Suprapubic skin (tissue), 4 donors: Measurements from ENCODE around the gene APOO. TPM values are rescaled to one million over a fixed set of nuclear protein-coding genes. Genes with fewer than 3 reads are reported as not detected.
"Not testable (repeated sequence)": the region's sequence is repeated elsewhere in the genome, so short reads cannot be mapped to it uniquely, and the experiment has no call there.

ENCODE experiments used
- DNase-seq, 2 donors: peaks; one replicate each; pipeline ENCODE4 v3.0.0-alpha.2; 2019; ENCODE audit warnings: low spot score in 2 of 2
- H3K27ac ChIP-seq: fragments of 200-600 bp; sonication (generic); one replicate; pipeline ENCODE4 v1.5.1; 2019
- H3K27me3 ChIP-seq: fragments of 200-600 bp; sonication (generic); one replicate; pipeline ENCODE4 v1.5.1; 2019
- H3K36me3 ChIP-seq: fragments of 200-600 bp; sonication (generic); one replicate; pipeline ENCODE4 v1.5.1; 2019
- H3K4me1 ChIP-seq: fragments of 200-600 bp; sonication (generic); one replicate; pipeline ENCODE4 v1.5.1; 2019
- H3K4me3 ChIP-seq: fragments of 200-600 bp; sonication (generic); one replicate; pipeline ENCODE4 v1.5.1; 2019; ENCODE audit warnings: mild to moderate bottlenecking
- H3K9me3 ChIP-seq: fragments of 200-600 bp; sonication (generic); one replicate; pipeline ENCODE4 v1.5.1; 2019
- CTCF ChIP-seq, 2 donors: fragments of 200-600 bp in 1 of 2; fragments of 450-650 bp in 1 of 2; sonication (generic) in 1 of 2; IDR thresholded peaks; one replicate each; pipeline ENCODE4 v1.5.1; 2016 to 2019; ENCODE audit warnings: antibody characterized with exemption in 2 of 2, mild to moderate bottlenecking in 1 of 2, moderate library complexity in 1 of 2
- EP300 ChIP-seq: sonication (generic); formaldehyde crosslinking; IDR thresholded peaks from one replicate; pipeline ENCODE4 v1.6.1; 2017; ENCODE audit warnings: antibody characterized with exemption
- POLR2A ChIP-seq, 2 donors: fragments of 450-650 bp; IDR thresholded peaks; one replicate each; pipeline ENCODE4 v1.6.1; 2017; ENCODE audit warnings: antibody characterized with exemption in 2 of 2, mild to moderate bottlenecking in 2 of 2, moderate library complexity in 2 of 2
- POLR2AphosphoS5 ChIP-seq, 3 donors: sonication (generic); formaldehyde crosslinking; IDR thresholded peaks; one replicate each; pipeline ENCODE4 v1.6.1; 2017; ENCODE audit warnings: antibody characterized with exemption in 3 of 3
- WGBS: methylation state at CpG from one replicate; pipeline ENCODE4 v1.1.5; 2018; 5-methylcytosine and 5-hydroxymethylcytosine counted together
- total RNA-seq, 4 donors: library from RNA; depleted of rRNA; stranded (reverse); fragments of >200 nt; gene quantifications; one replicate each; pipeline ENCODE4 v1.1.0, GENCODE V29; 2016

Gene APOO
- total RNA-seq, 4 donors from 2014 or later: 6.2 to 14.1 (median 9.7) TPM

- no peak overlapping the region for H3K27ac ChIP-seq
- H3K4me3 ChIP-seq: no peak overlapping the region
- H3K4me1 ChIP-seq: peaks cover 27% of the 10 kb centered on the region
- no peaks in the 10 kb centered on the region for H3K27me3 ChIP-seq
- no peaks in the 10 kb centered on the region for H3K36me3 ChIP-seq
- TF ChIP-seq CTCF (IDR thresholded peaks at IDR 0.05) (no peak), EP300 (no peak), POLR2A (IDR thresholded peaks at IDR 0.05) (no peak), POLR2AphosphoS5 (IDR thresholded peaks at IDR 0.05) (no peak)
- H3K9me3 ChIP-seq: no peaks in the 10 kb centered on the region
- WGBS: 69% methylated on average over 2 of the region's 2 CpGs
- no peak for DNase-seq
Measured at GRCh38 chrX:23896981-23897380, 10.8 kb downstream of the APOO start.

GRCh38 chrX:23896539-23896938 lies 11.2 kb downstream of the APOO start:
- H3K9me3 ChIP-seq, H3K27me3 ChIP-seq, H3K4me3 ChIP-seq, H3K36me3 ChIP-seq, DNase-seq, H3K27ac ChIP-seq: not testable (repeated sequence)
- 64% methylated on average over 4 of the region's 4 CpGs for WGBS
- H3K4me1 ChIP-seq: peaks cover 23% of the 10 kb centered on the region

GRCh38 chrX:23894993-23895392 lies 12.7 kb downstream of the APOO start:
- not testable (repeated sequence) for DNase-seq, H3K9me3 ChIP-seq, H3K4me3 ChIP-seq, H3K27ac ChIP-seq, H3K27me3 ChIP-seq, H3K4me1 ChIP-seq, H3K36me3 ChIP-seq
- WGBS: 91% methylated on average over 6 of the region's 6 CpGs

GRCh38 chrX:23890933-23891332 lies 16.8 kb downstream of the APOO start:
- TF ChIP-seq POLR2AphosphoS5 (IDR thresholded peaks at IDR 0.05) (no peak), POLR2A (IDR thresholded peaks at IDR 0.05) (no peak), EP300 (no peak), CTCF (IDR thresholded peaks at IDR 0.05) (no peak)
- 96% methylated on average over 4 of the region's 4 CpGs for WGBS

GRCh38 chrX:23888887-23889501 lies 18.7 kb downstream of the APOO start:
- H3K27me3 ChIP-seq: no peaks in the 10 kb centered on the region
- no peak overlapping the region for H3K4me3 ChIP-seq
- no peak for TF ChIP-seq POLR2AphosphoS5 (IDR thresholded peaks at IDR 0.05)
- no peak for TF ChIP-seq CTCF (IDR thresholded peaks at IDR 0.05)
- no peak for TF ChIP-seq POLR2A (IDR thresholded peaks at IDR 0.05)
- TF ChIP-seq EP300: no peak
- 80% methylated on average over 3 of the region's 3 CpGs for WGBS
- no peak overlapping the region for H3K27ac ChIP-seq
- DNase-seq: no peak
- H3K9me3 ChIP-seq: no peaks in the 10 kb centered on the region
- H3K4me1 ChIP-seq: no peaks in the 10 kb centered on the region
- no peaks in the 10 kb centered on the region for H3K36me3 ChIP-seq

More at GRCh38 chrX:23890933-23891332, 16.8 kb downstream of the APOO start:
- H3K9me3 ChIP-seq: no peaks in the 10 kb centered on the region
- H3K4me3 ChIP-seq: no peak overlapping the region
- H3K27ac ChIP-seq: no peak overlapping the region
- DNase-seq: no peak
- no peaks in the 10 kb centered on the region for H3K36me3 ChIP-seq
- H3K4me1 ChIP-seq: no peaks in the 10 kb centered on the region
- H3K27me3 ChIP-seq: no peaks in the 10 kb centered on the region

- H3K27me3 ChIP-seq: no peaks in the 10 kb centered on the region
- H3K36me3 ChIP-seq: no peaks in the 10 kb centered on the region
- 91% methylated on average over 4 of the region's 4 CpGs for WGBS
- H3K4me3 ChIP-seq: no peak overlapping the region
- TF ChIP-seq POLR2A (IDR thresholded peaks at IDR 0.05) (no peak), EP300 (no peak)
- DNase-seq: no peak
- no peaks in the 10 kb centered on the region for H3K9me3 ChIP-seq
- H3K4me1 ChIP-seq: no peaks in the 10 kb centered on the region
- H3K27ac ChIP-seq: no peak overlapping the region
Measured at GRCh38 chrX:23887918-23888317, 19.8 kb downstream of the APOO start.

GRCh38 chrX:23887451-23887850 lies 20.3 kb downstream of the APOO start:
- Histone ChIP-seq H3K27me3 (no peaks in the 10 kb centered on the region), H3K4me3 (no peak overlapping the region), H3K4me1 (no peaks in the 10 kb centered on the region), H3K27ac (no peak overlapping the region), H3K36me3 (no peaks in the 10 kb centered on the region), H3K9me3 (no peaks in the 10 kb centered on the region)
- no peak for TF ChIP-seq POLR2A (IDR thresholded peaks at IDR 0.05)
- TF ChIP-seq CTCF (IDR thresholded peaks at IDR 0.05): no peak
- TF ChIP-seq EP300: no peak
- TF ChIP-seq POLR2AphosphoS5 (IDR thresholded peaks at IDR 0.05): no peak
- WGBS: 82% methylated on average over 6 of the region's 6 CpGs
- no peak for DNase-seq
